Type B pancreatic cell (in vitro differentiated cells): ENCODE measurements around the gene APC2. TPM values are rescaled to one million over a fixed set of nuclear protein-coding genes. Genes with fewer than 3 reads are reported as not detected.
A peak's percentile ranks its signal among the peaks of the same experiment; 100 is the strongest.

Experiments
- DNase-seq: peaks from one replicate; pipeline ENCODE4 v3.0.0; 2021; ENCODE audit warnings: mixed read lengths; ENCODE audit not compliant: unreplicated experiment; ENCODE audit errors: extremely low spot score
- H3K27ac Mint-ChIP-seq: 2 replicates; pipeline ENCODE4 v1.8.0; 2021; ENCODE audit warnings: mild to moderate bottlenecking, mixed read lengths
- H3K27me3 Mint-ChIP-seq: 2 replicates; pipeline ENCODE4 v1.8.0; 2021; ENCODE audit warnings: mixed read lengths
- H3K36me3 Mint-ChIP-seq: 2 replicates; pipeline ENCODE4 v1.8.0; 2021; ENCODE audit warnings: mixed read lengths
- H3K4me1 Mint-ChIP-seq: one replicate; pipeline ENCODE4 v1.8.0; 2021; ENCODE audit warnings: mixed read lengths; ENCODE audit not compliant: unreplicated experiment
- H3K4me3 Mint-ChIP-seq: 2 replicates; pipeline ENCODE4 v1.8.0; 2021; ENCODE audit warnings: mild to moderate bottlenecking, mixed read lengths
- H3K9me3 Mint-ChIP-seq: 2 replicates; pipeline ENCODE4 v1.8.0; 2021; ENCODE audit warnings: mixed read lengths
- CTCF ChIP-seq: fragments of 200-600 bp; sonication (generic); conservative IDR thresholded peaks from 2 replicates; pipeline ENCODE4 v1.5.0; 2021; ENCODE audit warnings: antibody characterized with exemption, mild to moderate bottlenecking
- total RNA-seq: library from RNA; stranded (reverse); gene quantifications from 2 replicates; pipeline ENCODE4 v1.2.1, GENCODE V29; 2021; ENCODE audit warnings: low replicate concordance

The APC2 gene
- total RNA-seq, 1 donor from 2014 or later: 9.2 TPM

GRCh38 chr19:1502433-1503088 is 52.6 kb downstream of the APC2 start:
- Mint-ChIP-seq H3K27ac (no peak overlapping the region), H3K4me3 (no peak overlapping the region)

DNA sequence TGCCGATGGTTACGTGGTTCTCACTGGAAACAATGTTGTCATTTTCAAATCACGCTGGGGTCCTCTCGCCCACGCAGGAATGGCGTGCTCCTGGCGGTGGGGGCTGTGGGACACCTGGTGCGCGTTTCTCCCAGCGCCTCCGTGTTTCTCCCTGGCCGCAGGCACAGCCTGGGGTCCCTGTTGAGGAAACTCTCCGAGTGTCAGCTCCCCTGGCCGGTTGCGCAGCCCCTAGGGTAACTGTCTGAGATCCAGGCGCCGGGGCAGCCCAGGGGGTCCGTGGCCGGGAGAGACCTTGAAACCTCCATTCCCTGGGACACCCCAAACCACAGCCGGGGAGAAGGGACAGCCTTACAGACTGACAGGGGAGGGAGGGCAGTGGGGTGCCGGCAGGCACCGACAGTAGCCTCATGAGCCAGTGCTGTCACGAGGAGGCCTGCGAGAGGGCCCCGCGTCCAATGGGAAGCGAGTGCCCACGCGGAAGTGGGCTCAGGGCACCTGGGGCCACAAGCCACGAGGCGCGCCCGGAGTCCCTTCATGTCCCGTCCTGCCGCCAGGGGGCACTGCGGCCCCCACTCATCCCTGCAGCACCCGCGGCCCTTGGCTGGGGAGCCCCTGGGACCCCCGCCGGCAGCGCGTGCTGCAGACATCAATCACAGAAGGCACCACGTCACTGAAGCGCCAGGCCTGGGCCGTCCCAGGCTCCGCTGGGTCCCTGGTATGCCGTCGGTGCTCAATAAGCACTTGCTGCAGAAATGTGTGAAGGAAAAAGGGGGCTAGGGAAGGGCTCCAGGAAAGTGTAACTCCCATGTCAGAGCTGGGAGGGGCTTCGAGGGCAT is 53.4 kb downstream of the APC2 start:
- H3K36me3 Mint-ChIP-seq: no peaks in the 10 kb centered on the region
- TF ChIP-seq CTCF: peak; percentile 87
- H3K4me1 Mint-ChIP-seq: peaks cover 5% of the 10 kb centered on the region
- peaks cover 3% of the 10 kb centered on the region for H3K9me3 Mint-ChIP-seq
- no peak overlapping the region for H3K4me3 Mint-ChIP-seq
- H3K27ac Mint-ChIP-seq: no peak overlapping the region
- peaks cover 35% of the 10 kb centered on the region for H3K27me3 Mint-ChIP-seq
- peak; percentile 76 for DNase-seq

More at GRCh38 chr19:1502433-1503088, 52.6 kb downstream of the APC2 start:
- Mint-ChIP-seq H3K9me3 (peaks cover under 1% of the 10 kb centered on the region), H3K27me3 (peaks cover 31% of the 10 kb centered on the region), H3K36me3 (no peaks in the 10 kb centered on the region), H3K4me1 (peaks cover 1% of the 10 kb centered on the region)
- DNase-seq: no peak
- no peak for TF ChIP-seq CTCF

- H3K4me1 Mint-ChIP-seq: peaks cover 5% of the 10 kb centered on the region
- DNase-seq: no peak
- H3K4me3 Mint-ChIP-seq: no peak overlapping the region
- peaks cover 3% of the 10 kb centered on the region for H3K9me3 Mint-ChIP-seq
- peaks cover 35% of the 10 kb centered on the region for H3K27me3 Mint-ChIP-seq
- H3K36me3 Mint-ChIP-seq: no peaks in the 10 kb centered on the region
- no peak for TF ChIP-seq CTCF
- no peak overlapping the region for H3K27ac Mint-ChIP-seq
Observed at GRCh38 chr19:1503925-1504773, 54.2 kb downstream of the APC2 start.

GRCh38 chr19:1505012-1505411 is 55.1 kb downstream of the APC2 start:
- Mint-ChIP-seq H3K27me3 (peaks cover 40% of the 10 kb centered on the region), H3K9me3 (peaks cover 3% of the 10 kb centered on the region), H3K27ac (no peak overlapping the region), H3K4me1 (peaks cover 9% of the 10 kb centered on the region), H3K4me3 (no peak overlapping the region), H3K36me3 (no peaks in the 10 kb centered on the region)
- TF ChIP-seq CTCF: no peak
- DNase-seq: no peak

GRCh38 chr19:1505991-1506881 is 56.3 kb downstream of the APC2 start:
- Mint-ChIP-seq H3K4me3 (peak overlapping the region; percentile 63), H3K36me3 (no peaks in the 10 kb centered on the region), H3K27ac (peak overlapping the region; percentile 59), H3K27me3 (peaks cover 45% of the 10 kb centered on the region), H3K9me3 (peaks cover 3% of the 10 kb centered on the region), H3K4me1 (peaks cover 11% of the 10 kb centered on the region)
- no peak for TF ChIP-seq CTCF
- no peak for DNase-seq
